MM.1S (cell line): ENCODE data around the gene NOL4L.

Source experiments
- DNase-seq: peaks from one replicate; pipeline ENCODE4 v3.0.0-alpha.2; 2015
- H2AFZ ChIP-seq: fragments of 300-600 bp; sonication (generic); 2 replicates; pipeline ENCODE4 v1.6.0; 2016; ENCODE audit warnings: antibody characterized with exemption, low read length
- H3F3A ChIP-seq: fragments of 300-600 bp; sonication (generic); 2 replicates; pipeline ENCODE4 v1.6.1; 2016; ENCODE audit warnings: mild to moderate bottlenecking, antibody characterized with exemption, low read length, moderate library complexity, mixed read lengths; ENCODE audit not compliant: insufficient read depth
- H3K27ac ChIP-seq: fragments of 300-600 bp; sonication (generic); 2 replicates; pipeline ENCODE4 v1.5.1; 2016; ENCODE audit warnings: mild to moderate bottlenecking, low read length
- H3K27me3 ChIP-seq: fragments of 300-600 bp; sonication (generic); replicated peaks from 2 replicates; pipeline ENCODE4 v1.6.0; 2016; ENCODE audit warnings: low read length; ENCODE audit not compliant: insufficient read depth
- H3K36me3 ChIP-seq: fragments of 300-600 bp; sonication (generic); replicated peaks from 2 replicates; pipeline ENCODE4 v1.6.1; 2016; ENCODE audit warnings: mild to moderate bottlenecking, low read length, mixed read lengths; ENCODE audit not compliant: insufficient read depth
- H3K4me1 ChIP-seq: fragments of 300-600 bp; sonication (generic); 2 replicates; pipeline ENCODE4 v1.6.1; 2016; ENCODE audit warnings: low read length, mixed read lengths
- H3K4me2 ChIP-seq: fragments of 300-600 bp; sonication (generic); 2 replicates; pipeline ENCODE4 v1.6.0; 2016; ENCODE audit warnings: low read depth, low read length
- H3K4me3 ChIP-seq: fragments of 300-600 bp; sonication (generic); 2 replicates; pipeline ENCODE4 v1.5.1; 2016; ENCODE audit warnings: low read length, mixed read lengths
- H3K79me2 ChIP-seq: fragments of 300-600 bp; sonication (generic); 2 replicates; pipeline ENCODE4 v1.6.1; 2016; ENCODE audit warnings: mixed run types, low read length, mixed read lengths
- H3K9ac ChIP-seq: fragments of 300-600 bp; sonication (generic); 2 replicates; pipeline ENCODE4 v1.6.1; 2016; ENCODE audit warnings: low read length, mixed read lengths
- H3K9me2 ChIP-seq: fragments of 300-600 bp; sonication (generic); replicated peaks from 2 replicates; pipeline ENCODE4 v1.6.1; 2016; ENCODE audit warnings: mild to moderate bottlenecking, low read length, mixed read lengths; ENCODE audit not compliant: insufficient read depth
- H3K9me3 ChIP-seq: fragments of 300-600 bp; sonication (generic); replicated peaks from 2 replicates; pipeline ENCODE4 v1.6.1; 2016; ENCODE audit warnings: mild to moderate bottlenecking, low read length, mixed read lengths; ENCODE audit not compliant: insufficient read depth
- H4K20me1 ChIP-seq: fragments of 300-600 bp; sonication (generic); 2 replicates; pipeline ENCODE4 v1.6.1; 2016; ENCODE audit warnings: mild to moderate bottlenecking, low read length, moderate library complexity, mixed read lengths; ENCODE audit not compliant: insufficient read depth
- EZH2 ChIP-seq: fragments of 300-600 bp; sonication (generic); optimal IDR thresholded peaks from 2 replicates; pipeline ENCODE3; 2017; ENCODE audit warnings: low read depth, mild to moderate bottlenecking, antibody characterized with exemption, low read length, mixed read lengths
- EZH2phosphoT487 ChIP-seq: fragments of 300-600 bp; sonication (generic); IDR thresholded peaks from 2 replicates; pipeline ENCODE4 v1.6.1; 2018; ENCODE audit warnings: antibody characterized with exemption, low read length
- TF ChIP-seq, protein P1 (sequence below): fragments of 300-600 bp; sonication (generic); IDR thresholded peaks from 2 replicates; pipeline ENCODE4 v1.5.1; 2016; ENCODE audit warnings: antibody characterized with exemption, low read length, mixed read lengths

NOL4L gene

DNA sequence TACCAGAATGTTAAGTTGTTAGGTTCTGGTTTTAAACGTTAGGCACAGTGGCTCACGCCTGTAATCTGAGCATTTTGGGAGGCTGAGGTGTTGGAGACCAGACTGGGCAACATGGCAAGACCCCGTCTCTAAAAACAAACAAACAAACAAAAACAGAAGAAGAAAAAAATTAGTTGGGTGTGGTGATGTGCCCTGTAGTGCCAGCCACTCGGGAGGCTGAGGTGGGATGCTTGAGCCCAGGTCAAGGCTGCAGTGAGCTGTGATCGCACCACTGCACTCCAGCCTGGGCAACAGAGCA, 19.4 kb downstream of the NOL4L start:
- H3K36me3 ChIP-seq = no peaks in the 10 kb centered on the region
- H2AFZ ChIP-seq = no peak overlapping the region
- DNase-seq = no peak
- H4K20me1 ChIP-seq = no peaks in the 10 kb centered on the region
- H3K27me3 ChIP-seq = no peaks in the 10 kb centered on the region
- H3K4me2 ChIP-seq = no peak overlapping the region
- H3K4me3 ChIP-seq = no peak overlapping the region
- no peaks in the 10 kb centered on the region for H3F3A ChIP-seq
- H3K79me2 ChIP-seq = no peaks in the 10 kb centered on the region
- H3K9ac ChIP-seq = no peak overlapping the region
- no peaks in the 10 kb centered on the region for H3K9me2 ChIP-seq
- no peak overlapping the region for H3K27ac ChIP-seq
- H3K4me1 ChIP-seq = no peaks in the 10 kb centered on the region
- TF ChIP-seq EZH2phosphoT487 (no peak), EZH2 (no peak)
- TF ChIP-seq, protein P1, sequence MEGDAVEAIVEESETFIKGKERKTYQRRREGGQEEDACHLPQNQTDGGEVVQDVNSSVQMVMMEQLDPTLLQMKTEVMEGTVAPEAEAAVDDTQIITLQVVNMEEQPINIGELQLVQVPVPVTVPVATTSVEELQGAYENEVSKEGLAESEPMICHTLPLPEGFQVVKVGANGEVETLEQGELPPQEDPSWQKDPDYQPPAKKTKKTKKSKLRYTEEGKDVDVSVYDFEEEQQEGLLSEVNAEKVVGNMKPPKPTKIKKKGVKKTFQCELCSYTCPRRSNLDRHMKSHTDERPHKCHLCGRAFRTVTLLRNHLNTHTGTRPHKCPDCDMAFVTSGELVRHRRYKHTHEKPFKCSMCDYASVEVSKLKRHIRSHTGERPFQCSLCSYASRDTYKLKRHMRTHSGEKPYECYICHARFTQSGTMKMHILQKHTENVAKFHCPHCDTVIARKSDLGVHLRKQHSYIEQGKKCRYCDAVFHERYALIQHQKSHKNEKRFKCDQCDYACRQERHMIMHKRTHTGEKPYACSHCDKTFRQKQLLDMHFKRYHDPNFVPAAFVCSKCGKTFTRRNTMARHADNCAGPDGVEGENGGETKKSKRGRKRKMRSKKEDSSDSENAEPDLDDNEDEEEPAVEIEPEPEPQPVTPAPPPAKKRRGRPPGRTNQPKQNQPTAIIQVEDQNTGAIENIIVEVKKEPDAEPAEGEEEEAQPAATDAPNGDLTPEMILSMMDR = no peak
- no peaks in the 10 kb centered on the region for H3K9me3 ChIP-seq

DNA sequence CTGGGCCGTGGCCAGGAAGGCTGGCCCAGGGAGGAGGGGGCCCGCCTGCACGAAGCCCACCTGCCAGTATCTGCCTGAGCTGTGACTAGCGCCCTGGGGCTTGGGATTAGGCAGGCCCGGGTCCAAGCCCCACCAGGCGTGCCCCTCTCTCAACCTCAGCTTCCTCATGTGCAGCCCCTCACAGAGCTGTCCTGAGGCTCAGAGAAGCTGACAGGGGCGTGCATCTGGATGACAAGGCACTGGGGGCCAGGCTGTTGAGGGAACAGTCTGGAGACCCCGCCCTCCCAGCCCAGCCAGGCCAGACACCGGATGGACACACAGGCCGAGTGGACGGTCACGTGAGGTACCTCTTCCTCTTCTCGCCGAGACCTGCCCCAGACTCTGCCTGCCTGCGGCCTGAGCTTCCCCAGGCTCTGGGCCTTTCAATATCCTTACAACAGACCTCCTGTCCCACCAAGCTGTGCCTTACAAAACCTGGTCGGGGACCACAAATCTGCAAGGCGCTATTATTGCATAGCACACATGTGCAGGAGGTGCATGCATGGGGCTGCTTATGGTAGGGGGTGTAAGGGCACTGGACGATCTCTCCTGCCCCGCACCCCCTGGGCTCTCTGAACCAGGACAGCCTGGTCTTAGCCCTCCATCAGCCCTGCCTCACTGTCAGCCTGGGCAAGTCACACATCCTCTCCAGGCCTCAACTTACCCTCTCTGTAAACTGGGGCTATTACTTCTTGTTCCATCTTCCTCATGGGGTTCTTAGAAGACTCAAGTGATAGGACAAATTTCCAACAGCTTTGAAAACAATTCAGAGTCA, 20.0 kb downstream of the NOL4L start:
- H3K79me2 ChIP-seq = no peaks in the 10 kb centered on the region
- no peak for DNase-seq
- H3K9me2 ChIP-seq = no peaks in the 10 kb centered on the region
- no peaks in the 10 kb centered on the region for H4K20me1 ChIP-seq
- no peaks in the 10 kb centered on the region for H3K4me1 ChIP-seq
- no peak overlapping the region for H3K4me2 ChIP-seq
- no peak overlapping the region for H3K4me3 ChIP-seq
- no peaks in the 10 kb centered on the region for H3K9me3 ChIP-seq
- no peak overlapping the region for H3K27ac ChIP-seq
- H3K9ac ChIP-seq = no peak overlapping the region
- no peaks in the 10 kb centered on the region for H3K27me3 ChIP-seq
- no peak overlapping the region for H2AFZ ChIP-seq
- H3F3A ChIP-seq = no peaks in the 10 kb centered on the region
- TF ChIP-seq, protein P1 = no peak
- TF ChIP-seq EZH2phosphoT487 (no peak), EZH2 (no peak)
- no peaks in the 10 kb centered on the region for H3K36me3 ChIP-seq

DNA sequence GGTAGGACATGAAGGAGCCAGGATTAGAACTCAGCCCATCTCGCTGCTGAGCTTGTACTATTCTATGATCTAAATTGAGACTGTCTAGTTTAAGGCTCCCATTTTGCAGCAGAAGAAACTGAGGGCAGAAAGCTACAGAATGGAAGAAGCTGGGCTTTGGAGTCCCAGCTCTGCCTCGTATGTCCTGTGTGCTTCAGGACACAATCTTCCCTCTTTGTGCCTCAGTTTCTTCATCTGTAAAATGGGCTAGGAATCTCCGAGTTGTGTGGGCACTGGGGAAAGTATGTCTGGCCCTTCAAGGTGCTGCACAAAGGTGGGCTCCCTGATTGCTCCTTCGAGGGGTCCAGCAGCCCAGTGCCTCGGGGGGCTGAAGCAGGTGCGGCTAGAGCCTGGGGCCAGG, 20.7 kb downstream of the NOL4L start:
- Histone ChIP-seq H3K79me2 (no peaks in the 10 kb centered on the region), H3F3A (no peaks in the 10 kb centered on the region)

More for the DNA sequence above, 20.7 kb downstream of the NOL4L start:
- Histone ChIP-seq H3K9ac (no peak overlapping the region), H3K27ac (no peak overlapping the region), H3K9me3 (no peaks in the 10 kb centered on the region), H3K36me3 (no peaks in the 10 kb centered on the region), H3K4me2 (no peak overlapping the region), H4K20me1 (no peaks in the 10 kb centered on the region), H2AFZ (no peak overlapping the region), H3K4me3 (no peak overlapping the region), H3K9me2 (no peaks in the 10 kb centered on the region), H3K4me1 (no peaks in the 10 kb centered on the region), H3K27me3 (no peaks in the 10 kb centered on the region)
- DNase-seq = no peak
- TF ChIP-seq EZH2 (no peak), EZH2phosphoT487 (no peak)
- TF ChIP-seq, protein P1 = no peak
